GM18498 (cell line): ENCODE results near the gene RAB17.

Experiments used
- ATAC-seq: cut with Tn5 transposase; IDR thresholded peaks from one replicate; pipeline ENCODE4 v1.9.1; 2021; ENCODE audit warnings: mild to moderate bottlenecking, moderate library complexity; ENCODE audit not compliant: unreplicated experiment

RAB17 gene, protein sequence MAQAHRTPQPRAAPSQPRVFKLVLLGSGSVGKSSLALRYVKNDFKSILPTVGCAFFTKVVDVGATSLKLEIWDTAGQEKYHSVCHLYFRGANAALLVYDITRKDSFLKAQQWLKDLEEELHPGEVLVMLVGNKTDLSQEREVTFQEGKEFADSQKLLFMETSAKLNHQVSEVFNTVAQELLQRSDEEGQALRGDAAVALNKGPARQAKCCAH

DNA sequence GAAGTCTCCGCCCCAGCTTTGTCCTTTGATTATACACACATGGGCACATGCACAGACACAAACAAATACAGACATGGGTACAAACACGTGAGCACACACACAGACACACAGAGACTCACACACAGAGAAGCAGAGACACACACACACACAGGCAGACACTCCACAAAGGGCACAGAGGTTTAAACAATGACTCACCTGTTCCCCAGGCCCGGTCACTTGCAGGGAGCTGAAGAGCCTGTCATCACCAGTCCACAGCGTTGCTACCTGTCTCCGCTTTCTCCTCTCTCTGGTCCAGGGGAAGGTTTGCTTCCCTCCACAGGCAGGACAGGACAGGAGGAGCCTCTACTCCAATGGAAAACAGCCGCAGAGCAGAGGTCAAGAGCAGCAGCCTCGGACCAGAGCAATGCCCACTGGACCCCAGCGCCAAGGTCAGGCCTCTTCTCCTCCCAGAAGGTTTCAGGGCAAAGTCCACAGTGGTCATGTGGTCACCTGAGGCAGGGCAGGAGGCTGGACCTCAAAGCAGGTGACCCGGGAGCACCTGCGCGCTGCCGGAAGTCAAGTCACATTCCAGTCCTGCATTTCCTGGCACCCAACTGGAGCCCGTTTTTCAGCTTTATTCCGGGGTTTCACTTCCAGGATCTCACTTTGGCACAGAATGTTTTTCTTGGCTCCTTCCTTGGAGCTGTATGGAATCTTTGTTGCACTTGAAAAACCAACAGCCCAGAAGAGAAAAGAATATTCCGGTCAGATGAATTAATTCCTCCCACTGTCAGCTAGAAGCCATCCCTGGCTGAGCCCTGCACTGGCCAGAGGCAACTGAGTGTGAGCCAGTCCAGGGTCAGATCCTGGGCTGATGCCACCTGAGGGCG is at the start of gene RAB17:
TSS of gene RAB17 (minus strand) at position 463 of the 869 bp plus-strand sequence. CDS start 4,580 bp downstream, outside the sequence.
- ATAC-seq, result no peak

GRCh38 chr2:237639836-237640220 is 49.3 kb upstream of the RAB17 start:
- no peak for ATAC-seq

- ATAC-seq, result no peak
These were observed 48.7 kb upstream of the RAB17 start for GRCh38 chr2:237639052-237639835.

- no peak for ATAC-seq
These were observed 47.6 kb upstream of the RAB17 start for GRCh38 chr2:237638176-237638575.

GRCh38 chr2:237637429-237638135 is 47.0 kb upstream of the RAB17 start:
- no peak for ATAC-seq

GRCh38 chr2:237636578-237636977 is 46.0 kb upstream of the RAB17 start:
- no peak for ATAC-seq

GRCh38 chr2:237633061-237633561 is 42.6 kb upstream of the RAB17 start:
- ATAC-seq, result no peak

GRCh38 chr2:237631801-237632585 is 41.5 kb upstream of the RAB17 start:
- no peak for ATAC-seq

GRCh38 chr2:237631007-237631785 is 40.7 kb upstream of the RAB17 start:
- ATAC-seq, result no peak

DNA sequence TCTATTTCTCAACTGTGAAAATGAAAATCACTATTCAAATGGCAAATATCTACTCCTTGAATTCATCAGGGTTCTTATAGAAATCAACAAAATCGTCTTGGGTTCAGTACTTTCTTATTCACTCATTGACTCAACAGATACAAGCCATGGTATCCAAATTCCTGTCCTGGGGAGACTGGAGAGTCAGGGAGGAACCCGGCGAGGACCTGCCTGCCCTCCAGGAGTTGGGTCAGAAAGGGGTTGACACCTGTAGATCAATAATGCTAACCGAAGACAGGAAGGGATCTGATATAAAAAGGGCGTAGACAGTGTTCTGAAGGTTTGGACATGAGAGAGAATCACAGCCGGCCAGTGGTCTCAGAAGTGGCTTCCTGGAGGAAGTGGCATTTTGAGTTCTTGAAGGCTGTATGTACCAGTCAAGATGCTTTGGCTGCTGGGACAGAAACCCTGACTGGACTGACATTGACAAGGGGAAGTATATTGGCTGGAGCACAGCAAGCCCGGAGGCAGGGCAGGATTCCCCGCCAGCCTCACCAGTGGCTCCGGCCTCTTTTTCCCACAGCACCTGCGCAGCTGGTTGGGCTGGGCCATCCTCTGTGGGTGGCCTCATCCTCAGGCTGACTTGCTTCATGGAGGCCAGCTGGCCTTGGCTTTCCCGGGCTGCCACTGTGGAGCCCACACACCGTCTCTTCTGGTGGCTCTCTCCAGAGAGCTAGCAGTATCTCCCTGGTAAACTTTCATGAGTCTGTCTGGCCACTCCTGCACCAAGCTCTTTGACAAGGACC is 39.9 kb upstream of the RAB17 start:
- no peak for ATAC-seq

GRCh38 chr2:237629739-237630138 is 39.2 kb upstream of the RAB17 start:
- no peak for ATAC-seq

GRCh38 chr2:237629188-237629534 is 38.6 kb upstream of the RAB17 start:
- no peak for ATAC-seq

DNA sequence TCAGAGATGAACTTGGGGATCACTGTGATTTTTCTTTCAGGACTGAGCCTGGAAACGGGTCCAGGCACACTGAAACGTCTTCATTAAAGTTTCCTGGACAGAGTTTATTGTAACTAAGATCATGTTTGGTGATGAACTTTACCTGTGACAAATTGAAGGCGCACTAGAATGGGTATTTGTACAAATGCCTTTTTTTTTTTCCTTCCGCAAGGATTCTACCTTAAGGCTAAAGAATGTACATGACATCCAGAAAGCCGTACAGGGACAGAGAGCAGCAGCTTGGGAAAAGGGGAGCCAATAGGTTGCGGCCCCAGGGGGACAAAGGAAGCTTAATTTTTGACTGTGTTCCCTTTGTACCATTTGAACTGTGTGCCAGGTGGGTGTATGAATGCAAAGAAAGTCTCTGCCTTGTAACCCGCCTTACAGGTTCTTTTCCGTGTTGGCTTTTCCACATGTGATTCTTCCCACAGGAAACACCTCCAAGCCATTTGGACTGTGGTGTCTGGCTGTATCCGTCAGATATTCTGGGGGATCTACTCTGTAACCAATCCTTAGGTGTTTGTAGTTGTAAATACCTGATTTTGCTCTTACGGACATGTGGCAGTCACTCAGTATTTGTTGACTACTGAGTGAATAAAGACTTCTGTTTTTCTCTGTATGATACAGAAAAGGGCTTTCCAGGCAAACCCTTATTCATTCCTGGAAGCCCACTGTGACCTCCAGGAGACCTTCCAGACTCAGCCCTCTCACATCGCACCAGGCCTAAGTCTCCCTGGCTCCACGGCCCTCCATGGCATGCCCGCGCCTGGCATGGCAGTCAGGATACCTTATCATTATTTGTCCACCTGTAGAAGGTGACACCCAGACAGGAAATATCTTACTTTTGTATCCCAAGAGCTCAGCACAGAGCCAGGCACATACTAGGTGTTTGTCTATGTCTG is 38.0 kb upstream of the RAB17 start:
- no peak for ATAC-seq

GRCh38 chr2:237627441-237628246 is 37.1 kb upstream of the RAB17 start, which contains the start of gene LRRFIP1:
Gene LRRFIP1 (plus strand): TSS chr2:237627587. CDS start chr2:237627645, 58 bp downstream.
- ATAC-seq, result no peak

- ATAC-seq, result no peak
These were observed 36.4 kb upstream of the RAB17 start for GRCh38 chr2:237626813-237627440.

- ATAC-seq, result no peak
These were observed 35.2 kb upstream of the RAB17 start for GRCh38 chr2:237625777-237626176.
